GM10248 (cell line): ENCODE measurements around the gene RRAD.
"Not testable (repeated sequence)": the region's sequence is repeated elsewhere in the genome, so short reads cannot be mapped to it uniquely, and the experiment has no call there.

Experiments
- CTCF ChIA-PET: fragments of 300-600 bp; sonication (Branson Sonifier 250); formaldehyde crosslinking; extraction: SDS; loops from one replicate; lab custom pipeline; 2021; ENCODE audit warnings: antibody characterized with exemption; lab: Yijun Ruan, JAX
- POLR2A ChIA-PET: fragments of 350-650 bp; sonication (Branson Sonifier 250); formaldehyde crosslinking; extraction: SDS; loops from one replicate; lab custom pipeline; 2020; ENCODE audit warnings: antibody characterized with exemption; lab: Yijun Ruan, JAX
- DNase-seq: peaks from one replicate; pipeline ENCODE4 v3.0.0; 2012; ENCODE audit errors: extremely low spot score
- TF ChIP-seq, protein P1 (sequence below): IDR thresholded peaks from 2 replicates; pipeline ENCODE4 v1.5.1; 2012; ENCODE audit warnings: mild to moderate bottlenecking, low read depth; ENCODE audit errors: extremely low read depth, missing control alignments, control extremely low read depth

Gene RRAD

DNA sequence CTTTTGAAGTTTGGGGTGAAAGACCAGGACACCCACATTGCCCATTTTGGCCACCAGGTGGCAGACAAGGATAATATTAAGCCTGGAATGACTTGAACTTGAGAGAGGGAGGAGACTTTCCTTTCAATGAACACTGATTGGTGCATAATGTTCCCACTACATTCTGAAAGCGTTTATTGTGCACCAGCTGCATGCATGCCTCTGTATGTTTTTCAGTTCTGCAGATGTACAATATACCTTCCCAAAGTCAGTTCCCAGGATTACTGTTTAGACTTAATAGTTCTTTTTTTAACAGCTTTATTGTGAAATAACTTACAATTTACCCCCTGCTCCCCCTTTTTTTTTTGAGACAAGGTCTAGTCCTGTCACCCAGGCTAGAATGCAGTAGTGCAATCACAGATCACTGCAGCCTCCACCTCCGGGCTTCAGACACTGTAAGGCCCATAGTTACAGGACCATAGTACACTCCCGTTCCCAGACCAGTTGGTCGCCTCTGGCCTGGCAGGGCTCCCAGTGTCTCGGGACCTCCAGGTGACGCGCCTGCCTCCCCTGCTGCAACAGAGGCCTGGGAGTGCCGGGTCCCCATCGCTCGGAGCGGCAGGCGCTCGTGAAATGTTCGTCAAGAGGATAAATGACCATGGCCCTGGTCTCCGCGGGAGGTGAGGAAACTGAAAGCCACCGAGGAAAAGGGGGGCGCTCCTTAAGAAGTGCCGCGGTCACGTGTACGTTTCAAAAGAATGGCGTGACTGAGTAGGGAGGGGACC, 22.1 kb upstream of the RRAD start:
- ChIA-PET CTCF (interaction anchor here (0.7 to 1.3 kb wide), 9 partner anchors 9 to 210 kb away, joined by 3 to 4 read pairs (median 3); no protein-coding TSS in a partner anchor), POLR2A (no interaction called here)
- TF ChIP-seq, protein P1, sequence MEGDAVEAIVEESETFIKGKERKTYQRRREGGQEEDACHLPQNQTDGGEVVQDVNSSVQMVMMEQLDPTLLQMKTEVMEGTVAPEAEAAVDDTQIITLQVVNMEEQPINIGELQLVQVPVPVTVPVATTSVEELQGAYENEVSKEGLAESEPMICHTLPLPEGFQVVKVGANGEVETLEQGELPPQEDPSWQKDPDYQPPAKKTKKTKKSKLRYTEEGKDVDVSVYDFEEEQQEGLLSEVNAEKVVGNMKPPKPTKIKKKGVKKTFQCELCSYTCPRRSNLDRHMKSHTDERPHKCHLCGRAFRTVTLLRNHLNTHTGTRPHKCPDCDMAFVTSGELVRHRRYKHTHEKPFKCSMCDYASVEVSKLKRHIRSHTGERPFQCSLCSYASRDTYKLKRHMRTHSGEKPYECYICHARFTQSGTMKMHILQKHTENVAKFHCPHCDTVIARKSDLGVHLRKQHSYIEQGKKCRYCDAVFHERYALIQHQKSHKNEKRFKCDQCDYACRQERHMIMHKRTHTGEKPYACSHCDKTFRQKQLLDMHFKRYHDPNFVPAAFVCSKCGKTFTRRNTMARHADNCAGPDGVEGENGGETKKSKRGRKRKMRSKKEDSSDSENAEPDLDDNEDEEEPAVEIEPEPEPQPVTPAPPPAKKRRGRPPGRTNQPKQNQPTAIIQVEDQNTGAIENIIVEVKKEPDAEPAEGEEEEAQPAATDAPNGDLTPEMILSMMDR, result peak; percentile 90
- DNase-seq, result peak; percentile 89

DNA sequence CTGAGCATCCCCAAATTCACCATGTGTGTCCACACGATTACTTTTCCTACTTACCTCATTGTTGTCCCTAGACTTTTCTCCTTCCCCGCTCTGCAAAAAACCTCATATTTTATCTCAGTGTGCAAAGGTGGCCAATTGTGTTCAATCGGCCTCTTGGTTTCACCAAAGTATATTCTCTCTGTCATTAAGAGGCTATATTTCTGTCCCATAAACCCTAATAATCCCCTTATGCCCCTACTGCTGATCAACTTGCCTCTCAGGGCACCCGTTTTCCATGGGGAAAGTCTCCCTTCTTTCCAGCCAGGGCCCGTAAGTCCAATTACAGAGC, 21.6 kb upstream of the RRAD start:
- TF ChIP-seq, protein P1, result no peak
- ChIA-PET CTCF (interaction anchor here (0.8 to 1.5 kb wide), 7 partner anchors 10 to 211 kb away, joined by 3 to 5 read pairs (median 3); no protein-coding TSS in a partner anchor), POLR2A (no interaction called here)
- DNase-seq, result no peak

DNA sequence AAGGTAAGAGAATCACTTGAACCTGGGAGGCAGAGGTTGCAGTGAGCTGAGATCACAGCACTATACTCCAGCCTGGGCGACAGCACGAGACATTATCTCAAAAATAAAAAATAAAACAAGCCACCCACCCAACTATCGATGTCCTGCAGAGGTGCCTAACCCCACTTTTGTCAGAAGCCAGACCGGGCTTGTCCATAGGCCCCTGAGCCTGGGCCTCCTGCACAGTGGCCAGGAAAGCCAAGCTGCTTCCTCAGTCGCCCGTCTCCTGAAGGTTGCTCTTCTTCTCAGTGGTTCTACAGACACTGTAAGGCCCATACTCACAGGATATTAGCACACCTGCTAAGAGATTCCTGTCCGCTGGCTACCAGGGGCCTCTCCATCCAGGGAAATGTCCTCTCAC, 21.2 kb upstream of the RRAD start:
- CTCF ChIA-PET, result interaction anchor here (0.8 to 1.5 kb wide), 2 partner anchors 51 to 211 kb away, joined by 3 to 5 read pairs; no protein-coding TSS in a partner anchor
- TF ChIP-seq, protein P1, result no peak
- DNase-seq, result no peak
- POLR2A ChIA-PET, result no interaction called here

DNA sequence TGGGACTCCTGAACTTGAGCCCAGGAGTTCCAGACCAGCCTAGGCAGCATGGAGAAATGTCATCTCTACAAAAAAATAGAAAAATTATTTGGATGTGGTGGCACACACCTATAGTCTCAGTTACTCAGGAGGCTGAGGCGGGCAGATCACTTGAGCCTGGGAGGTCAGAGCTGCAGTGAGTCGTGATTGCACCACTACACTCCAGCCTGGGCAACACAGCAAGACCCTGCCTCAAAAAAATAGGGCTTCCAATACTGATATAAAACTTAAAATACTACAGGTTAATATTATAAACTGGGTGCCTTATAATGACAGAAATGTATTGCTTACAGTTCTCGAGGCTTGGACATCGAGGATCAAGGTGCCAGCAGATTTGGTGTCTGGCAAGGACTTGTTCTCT, 20.6 kb upstream of the RRAD start:
- no peak for DNase-seq
- POLR2A ChIA-PET, result no interaction called here
- TF ChIP-seq, protein P1, result no peak
- CTCF ChIA-PET, result interaction anchor here (0.8 to 1.5 kb wide), 2 partner anchors 50 to 212 kb away, joined by 3 to 5 read pairs; no protein-coding TSS in a partner anchor

DNA sequence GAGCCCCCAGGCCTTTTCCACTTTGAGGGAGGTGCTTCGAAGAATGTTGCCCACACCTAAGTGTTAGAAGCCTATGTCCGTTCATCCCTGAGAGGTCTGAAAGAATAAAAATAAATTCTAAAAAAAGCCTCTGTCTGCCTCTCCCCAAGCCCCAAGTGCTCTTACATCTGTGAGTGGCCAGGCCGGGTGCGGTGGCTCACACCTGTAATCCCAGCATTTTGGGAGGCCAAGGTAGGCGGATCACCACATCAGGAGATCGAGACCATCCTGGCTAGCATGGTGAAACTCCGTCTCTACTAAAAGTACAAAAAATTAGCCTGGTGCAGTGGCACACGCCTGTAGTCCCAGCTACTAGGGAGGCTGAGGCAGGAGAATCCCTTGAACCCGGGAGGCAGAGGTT, 19.6 kb upstream of the RRAD start:
- POLR2A ChIA-PET, DNase-seq: not testable (repeated sequence)
- CTCF ChIA-PET, result interaction anchor here (1.6 to 3.6 kb wide), 2 partner anchors 8 to 210 kb away, joined by 9 to 19 read pairs; no protein-coding TSS in a partner anchor

DNA sequence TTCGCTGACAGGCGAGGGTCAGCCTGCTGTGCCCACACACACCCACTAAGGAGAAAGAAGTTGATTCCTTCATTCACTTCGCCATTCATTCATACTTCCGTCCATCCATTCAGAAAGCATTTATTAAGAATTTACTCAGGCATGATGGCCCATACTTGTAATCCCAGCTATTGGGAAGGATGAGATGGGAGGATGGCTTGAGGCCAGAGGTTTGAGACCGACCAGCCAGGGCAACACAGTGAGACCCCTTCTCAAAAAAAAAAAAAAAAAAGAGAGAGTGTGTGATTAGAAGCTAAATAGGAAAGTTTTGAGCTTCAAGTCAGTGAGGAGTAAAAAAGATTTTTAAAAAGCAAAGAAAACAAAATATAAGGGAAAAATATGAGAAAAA, 18.7 kb upstream of the RRAD start:
- CTCF ChIA-PET, result interaction anchor here (1.3 to 3.6 kb wide), 3 partner anchors 9 to 211 kb away, joined by 4 to 19 read pairs (median 9); no protein-coding TSS in a partner anchor
- no peak for DNase-seq
- TF ChIP-seq, protein P1, result no peak
- POLR2A ChIA-PET, result interaction anchor here (0.6 kb wide), 1 partner anchor 26 kb away, joined by 7 read pairs; no protein-coding TSS in a partner anchor

DNA sequence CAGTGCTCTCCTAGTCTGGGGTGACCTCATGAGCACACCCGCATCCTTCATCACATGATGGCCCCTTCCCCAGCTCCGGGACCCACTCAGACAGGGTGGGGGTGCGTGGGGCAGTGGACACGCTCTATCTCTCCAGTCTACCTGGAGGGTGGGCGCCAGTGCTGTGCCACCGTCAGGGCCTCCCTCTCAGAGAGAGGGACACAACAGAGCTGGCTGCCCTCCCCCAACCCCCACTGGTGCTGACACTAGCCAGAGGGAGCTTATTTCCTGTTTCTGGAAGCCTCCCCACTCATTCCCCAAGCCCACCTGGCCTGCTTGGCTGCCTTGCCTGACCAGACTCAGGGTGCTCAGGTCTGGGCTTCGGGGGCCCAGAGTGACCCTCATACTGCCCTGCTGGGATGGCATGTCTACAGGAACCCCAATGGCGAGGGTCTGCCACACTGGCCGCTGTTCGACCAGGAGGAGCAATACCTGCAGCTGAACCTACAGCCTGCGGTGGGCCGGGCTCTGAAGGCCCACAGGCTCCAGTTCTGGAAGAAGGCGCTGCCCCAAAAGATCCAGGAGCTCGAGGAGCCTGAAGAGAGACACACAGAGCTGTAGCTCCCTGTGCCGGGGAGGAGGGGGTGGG, 18.2 kb upstream of the RRAD start:
- POLR2A ChIA-PET, result interaction anchor here (0.6 kb wide), 1 partner anchor 26 kb away, joined by 7 read pairs; no protein-coding TSS in a partner anchor
- DNase-seq, result no peak
- TF ChIP-seq, protein P1, result no peak
- CTCF ChIA-PET, result interaction anchor here (1.3 to 3.6 kb wide), 3 partner anchors 10 to 212 kb away, joined by 4 to 19 read pairs (median 9); no protein-coding TSS in a partner anchor
